ENCODE data around the gene POLRMT. TPM values are rescaled to one million over a fixed set of nuclear protein-coding genes. Genes with fewer than 3 reads are reported as not detected.

The POLRMT gene
- total RNA-seq, 1 donor from 2014 or later = 37.9 TPM

DNA sequence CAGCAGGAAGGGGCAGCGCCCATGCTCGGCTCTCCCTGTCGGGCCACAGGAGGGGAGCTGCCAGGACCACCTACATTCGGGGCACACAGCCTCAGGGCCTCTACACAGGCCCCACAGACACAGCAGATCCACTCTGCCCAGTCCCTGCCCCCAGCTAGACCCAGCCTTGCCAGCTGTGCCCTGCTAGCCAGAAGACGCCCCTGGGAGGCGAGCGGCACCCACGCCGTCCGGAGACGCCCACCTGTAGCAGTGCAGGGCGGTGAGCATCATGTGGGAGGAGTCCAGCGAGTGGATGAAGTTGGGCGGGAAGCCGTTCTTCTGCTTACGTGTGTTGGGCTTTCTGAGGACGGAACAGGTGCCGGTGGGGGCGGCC, 15.1 kb downstream of the POLRMT start:
- no peak overlapping the region for H3K4me3 ChIP-seq (ENCODE audit: low read depth, low read length)
- no peak for DNase-seq (ENCODE audit: low read depth)
- TF ChIP-seq, protein P1, sequence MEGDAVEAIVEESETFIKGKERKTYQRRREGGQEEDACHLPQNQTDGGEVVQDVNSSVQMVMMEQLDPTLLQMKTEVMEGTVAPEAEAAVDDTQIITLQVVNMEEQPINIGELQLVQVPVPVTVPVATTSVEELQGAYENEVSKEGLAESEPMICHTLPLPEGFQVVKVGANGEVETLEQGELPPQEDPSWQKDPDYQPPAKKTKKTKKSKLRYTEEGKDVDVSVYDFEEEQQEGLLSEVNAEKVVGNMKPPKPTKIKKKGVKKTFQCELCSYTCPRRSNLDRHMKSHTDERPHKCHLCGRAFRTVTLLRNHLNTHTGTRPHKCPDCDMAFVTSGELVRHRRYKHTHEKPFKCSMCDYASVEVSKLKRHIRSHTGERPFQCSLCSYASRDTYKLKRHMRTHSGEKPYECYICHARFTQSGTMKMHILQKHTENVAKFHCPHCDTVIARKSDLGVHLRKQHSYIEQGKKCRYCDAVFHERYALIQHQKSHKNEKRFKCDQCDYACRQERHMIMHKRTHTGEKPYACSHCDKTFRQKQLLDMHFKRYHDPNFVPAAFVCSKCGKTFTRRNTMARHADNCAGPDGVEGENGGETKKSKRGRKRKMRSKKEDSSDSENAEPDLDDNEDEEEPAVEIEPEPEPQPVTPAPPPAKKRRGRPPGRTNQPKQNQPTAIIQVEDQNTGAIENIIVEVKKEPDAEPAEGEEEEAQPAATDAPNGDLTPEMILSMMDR (conservative IDR thresholded peaks at IDR 0.05; ENCODE audit: low read depth, low read length) = no peak

DNA sequence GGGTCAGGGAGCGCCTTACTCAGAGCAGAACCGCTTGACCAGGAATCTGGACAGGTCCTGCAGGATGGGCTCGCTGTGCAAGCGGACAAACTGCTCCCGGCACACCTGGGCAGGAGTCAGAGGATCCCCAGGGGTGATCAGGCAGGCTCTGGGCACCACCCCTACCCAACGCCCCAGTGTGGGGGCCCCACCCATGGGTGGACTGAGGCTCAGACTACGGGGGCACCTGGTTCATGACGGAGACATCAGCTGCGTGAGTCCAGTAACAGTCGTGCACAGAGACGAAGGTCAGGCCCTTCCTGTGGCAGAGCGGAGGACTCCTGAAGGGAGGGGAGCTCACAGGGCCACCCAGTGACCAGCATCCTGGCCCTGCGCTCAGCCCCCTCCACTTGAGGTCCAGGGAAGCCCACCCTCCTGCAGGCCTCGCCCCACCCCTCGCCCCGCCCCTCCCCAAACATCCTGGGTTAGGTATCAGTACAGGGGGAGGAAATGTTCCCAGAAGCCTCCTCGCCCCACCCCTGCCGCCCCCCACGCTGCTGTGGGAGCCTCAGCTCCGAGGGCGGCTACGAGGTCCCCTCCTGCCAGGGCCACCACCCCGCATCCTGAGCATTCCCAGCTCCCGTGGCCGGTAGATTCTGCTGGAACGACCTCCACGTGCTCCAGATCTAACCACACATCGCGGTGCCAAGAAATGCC, 15.6 kb downstream of the POLRMT start:
- H3K4me3 ChIP-seq (ENCODE audit: low read depth, low read length) = no peak overlapping the region
- TF ChIP-seq, protein P1 (conservative IDR thresholded peaks at IDR 0.05; ENCODE audit: low read depth, low read length) = no peak
- no peak for DNase-seq (ENCODE audit: low read depth)

DNA sequence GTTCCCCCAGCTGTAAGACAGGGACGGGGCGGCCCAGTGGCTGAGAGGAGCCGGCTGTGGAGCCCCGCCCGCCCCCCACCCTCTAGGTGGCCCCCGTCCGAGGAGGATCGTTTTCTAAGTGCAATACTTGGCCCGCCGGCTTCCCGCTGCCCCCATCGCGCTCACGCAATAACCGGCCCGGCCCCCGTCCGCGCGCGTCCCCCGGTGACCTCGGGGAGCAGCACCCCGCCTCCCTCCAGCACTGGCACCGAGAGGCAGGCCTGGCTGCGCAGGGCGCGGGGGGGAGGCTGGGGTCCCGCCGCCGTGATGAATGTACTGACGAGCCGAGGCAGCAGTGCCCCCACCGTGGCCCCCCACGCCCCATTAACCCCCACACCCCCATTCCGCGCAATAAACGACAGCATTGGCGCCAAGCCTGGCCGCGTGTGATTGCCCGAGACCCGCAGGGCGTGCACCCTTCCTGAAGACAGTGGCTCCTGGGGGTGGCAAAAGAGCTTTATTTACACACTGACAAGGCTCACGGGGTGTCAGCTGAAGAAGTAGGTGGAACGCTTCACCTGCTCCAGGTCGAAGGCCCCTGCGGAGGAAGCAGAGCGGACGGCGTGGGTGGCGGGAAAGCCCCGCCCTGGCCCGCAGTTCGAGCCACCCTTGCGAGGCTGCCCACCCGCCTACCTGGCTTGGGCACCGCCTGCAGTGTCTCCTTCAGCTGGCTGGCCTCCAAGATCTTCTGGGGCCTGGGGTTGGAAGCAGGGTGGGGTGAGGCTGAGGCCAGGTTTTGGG, 16.4 kb downstream of the POLRMT start:
- DNase-seq (ENCODE audit: low read depth) = no peak
- no peak overlapping the region for H3K4me3 ChIP-seq (ENCODE audit: low read depth, low read length)
- TF ChIP-seq, protein P1 (conservative IDR thresholded peaks at IDR 0.05; ENCODE audit: low read depth, low read length) = no peak

DNA sequence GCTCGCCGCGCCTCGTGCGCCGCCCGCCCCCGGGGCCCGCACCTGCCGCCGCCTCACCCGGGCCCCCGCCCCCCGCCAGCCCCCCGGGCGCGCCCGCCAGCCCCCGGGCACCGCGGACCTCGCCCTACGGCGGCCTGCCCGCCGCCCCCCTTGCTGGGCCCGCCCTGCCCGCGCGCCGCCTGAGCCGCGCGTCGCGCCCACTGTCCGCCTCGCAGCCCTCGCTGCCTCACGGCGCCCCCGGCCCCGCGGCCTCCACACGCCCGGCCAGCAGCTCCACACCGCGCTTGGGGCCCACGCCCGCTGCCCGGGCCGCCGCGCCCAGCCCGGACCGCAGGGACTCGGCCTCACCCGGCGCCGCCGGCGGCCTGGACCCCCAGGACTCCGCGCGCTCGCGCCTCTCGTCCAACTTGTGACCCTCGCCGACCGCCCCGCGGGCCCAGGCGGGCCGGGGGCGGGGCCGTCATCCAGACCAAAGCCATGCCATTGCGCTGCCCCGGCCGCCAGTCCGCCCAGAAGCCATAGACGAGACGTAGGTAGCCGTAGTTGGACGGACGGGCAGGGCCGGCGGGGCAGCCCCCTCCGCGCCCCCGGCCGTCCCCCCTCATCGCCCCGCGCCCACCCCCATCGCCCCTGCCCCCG, 17.2 kb downstream of the POLRMT start:
- no peak for DNase-seq (ENCODE audit: low read depth)
- no peak overlapping the region for H3K4me3 ChIP-seq (ENCODE audit: low read depth, low read length)

DNA sequence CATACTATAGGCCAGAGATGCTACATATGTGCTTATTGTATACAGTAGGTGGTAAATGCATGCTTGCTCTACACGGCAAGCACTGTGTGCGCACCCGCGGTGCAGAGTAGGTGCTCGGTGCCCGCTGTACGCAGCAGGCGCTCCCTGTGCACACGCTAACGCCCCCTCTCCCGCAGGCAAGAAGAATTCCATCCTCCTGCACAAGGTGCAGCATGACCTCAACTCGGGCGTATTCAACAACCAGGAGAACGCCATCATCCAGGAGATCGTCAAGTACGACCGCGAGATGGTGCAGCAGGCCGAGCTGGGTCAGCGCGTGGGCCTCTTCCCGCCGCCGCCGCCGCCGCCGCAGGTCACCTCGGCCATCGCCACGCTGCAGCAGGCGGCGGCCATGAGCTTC, 17.7 kb downstream of the POLRMT start:
- H3K4me3 ChIP-seq (ENCODE audit: low read depth, low read length) = no peak overlapping the region
- DNase-seq (ENCODE audit: low read depth) = no peak
- TF ChIP-seq, protein P1 (conservative IDR thresholded peaks at IDR 0.05; ENCODE audit: low read depth, low read length) = no peak

More for the DNA sequence above, 17.2 kb downstream of the POLRMT start:
- TF ChIP-seq, protein P1 (conservative IDR thresholded peaks at IDR 0.05; ENCODE audit: low read depth, low read length) = no peak

DNA sequence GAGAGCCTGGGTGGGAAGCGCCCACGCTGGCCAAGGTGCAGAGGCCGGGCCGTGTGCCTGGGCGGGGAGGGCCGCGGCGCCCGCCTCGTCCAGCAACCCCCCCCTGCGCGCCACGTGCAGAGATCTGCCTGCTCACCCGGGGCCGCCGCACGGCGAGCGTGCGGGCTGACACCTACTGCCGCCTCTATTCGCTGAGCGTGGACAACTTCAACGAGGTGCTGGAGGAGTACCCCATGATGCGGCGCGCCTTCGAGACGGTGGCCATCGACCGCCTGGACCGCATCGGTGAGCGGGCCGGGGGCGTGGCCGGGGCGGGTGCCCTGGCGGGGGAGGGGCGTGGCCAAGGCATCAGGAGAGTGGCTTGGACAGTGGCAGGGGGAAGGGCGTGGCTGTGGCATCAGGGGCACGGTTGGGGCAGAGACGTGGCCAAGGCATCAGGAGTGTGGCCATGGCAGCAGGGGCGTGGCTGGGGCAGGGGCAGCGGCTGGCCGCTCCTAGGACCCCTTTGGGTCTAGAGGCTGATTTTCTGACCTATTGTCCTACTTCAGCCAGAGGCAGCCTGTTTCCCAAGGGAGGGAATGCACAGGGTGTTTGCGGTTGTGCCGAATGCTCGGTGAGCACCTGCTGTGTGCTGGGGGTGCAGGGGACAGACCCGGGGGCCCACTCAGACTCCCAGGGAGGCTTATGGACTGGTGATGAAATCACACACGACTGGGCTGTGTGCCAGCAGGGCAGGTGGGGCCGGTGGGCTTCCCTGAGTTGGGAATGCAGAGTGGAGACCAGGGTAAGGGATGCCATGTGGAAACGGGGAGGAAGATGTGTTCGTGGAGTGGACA, 19.4 kb downstream of the POLRMT start:
- no peak for DNase-seq (ENCODE audit: low read depth)
- no peak overlapping the region for H3K4me3 ChIP-seq (ENCODE audit: low read depth, low read length)
- TF ChIP-seq, protein P1 (conservative IDR thresholded peaks at IDR 0.05; ENCODE audit: low read depth, low read length) = no peak
